HTERT RPE-1 (cell line): ENCODE measurements around the gene ANKRD35.

Source experiments
- in situ Hi-C: fragments of 300-500 bp; cut with MboI; formaldehyde crosslinking; loops from 4 replicates; pipeline ENCODE4 v1.14.3; 2020; ENCODE audit warnings: low sequenced_read_pairs

ANKRD35 gene

DNA sequence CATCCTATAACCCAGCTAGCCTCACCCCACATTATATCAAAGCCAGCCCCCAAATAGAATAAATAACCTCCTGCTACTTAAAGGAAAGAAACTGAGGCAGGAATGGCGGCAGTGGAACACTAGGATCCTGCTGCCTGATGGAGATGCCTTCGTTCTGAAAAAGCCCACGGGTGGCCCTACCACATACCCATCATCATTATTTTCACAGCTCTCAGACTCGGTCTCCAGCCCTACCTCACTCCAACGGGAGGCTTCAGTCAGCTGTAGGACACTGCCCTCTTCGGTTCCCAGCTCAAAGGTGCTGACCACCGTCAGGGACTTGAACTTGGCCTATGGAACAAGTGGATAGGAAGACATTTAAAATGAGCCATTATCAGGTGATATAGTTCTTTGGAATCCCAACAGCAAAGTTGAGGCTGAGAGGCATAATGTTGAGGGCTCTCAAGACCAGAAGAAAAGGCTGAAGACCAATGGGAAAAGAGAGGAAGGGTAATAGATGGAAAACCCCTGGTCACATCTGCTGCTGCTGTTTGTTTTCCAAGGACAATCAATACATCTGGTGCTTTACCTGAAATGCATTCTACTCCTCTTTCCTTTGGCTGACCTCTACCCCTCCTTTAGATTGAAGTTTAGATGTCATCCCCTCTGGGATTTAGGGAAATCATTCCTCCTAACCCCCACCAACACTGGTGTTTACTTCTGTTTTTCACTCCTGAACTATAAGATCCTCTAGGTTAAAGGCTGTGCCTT lies 7.8 kb upstream of the ANKRD35 start:
- in situ Hi-C loops: no loop called here

DNA sequence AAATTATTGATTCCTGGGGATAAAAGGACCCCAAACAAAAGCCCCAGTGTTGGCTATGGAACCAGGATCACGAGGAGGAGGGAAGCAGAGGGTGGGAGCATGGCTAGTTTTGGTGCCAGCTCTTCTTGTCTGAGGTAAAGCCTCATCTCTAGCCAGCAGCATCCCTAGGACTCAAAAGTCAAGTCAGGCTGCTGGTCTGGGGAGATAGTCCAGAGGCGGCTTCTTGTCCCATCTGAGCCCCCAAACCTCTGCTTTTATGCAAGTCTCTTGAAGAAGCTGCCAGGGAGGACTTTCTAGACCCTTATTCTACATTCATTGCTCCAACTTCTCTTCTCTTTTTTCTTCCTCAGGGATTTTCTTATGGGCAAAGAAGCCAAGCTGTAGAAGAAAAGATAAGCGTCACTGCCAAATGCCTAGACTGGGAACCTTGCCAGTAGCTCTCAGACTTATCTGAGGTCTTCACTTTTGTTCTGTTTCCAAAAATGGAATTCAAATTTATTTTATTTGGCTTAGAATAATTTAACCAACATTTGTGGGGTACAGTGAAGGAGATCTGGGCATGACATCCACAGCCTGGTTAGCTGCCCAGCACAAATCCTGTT lies 6.9 kb upstream of the ANKRD35 start:
- in situ Hi-C loops: no loop called here

- in situ Hi-C loops: no loop called here
Measured at GRCh38 chr1:145891587-145892485, 6.2 kb upstream of the ANKRD35 start.

GRCh38 chr1:145891143-145891542 lies 5.5 kb upstream of the ANKRD35 start:
- in situ Hi-C loops: no loop called here

DNA sequence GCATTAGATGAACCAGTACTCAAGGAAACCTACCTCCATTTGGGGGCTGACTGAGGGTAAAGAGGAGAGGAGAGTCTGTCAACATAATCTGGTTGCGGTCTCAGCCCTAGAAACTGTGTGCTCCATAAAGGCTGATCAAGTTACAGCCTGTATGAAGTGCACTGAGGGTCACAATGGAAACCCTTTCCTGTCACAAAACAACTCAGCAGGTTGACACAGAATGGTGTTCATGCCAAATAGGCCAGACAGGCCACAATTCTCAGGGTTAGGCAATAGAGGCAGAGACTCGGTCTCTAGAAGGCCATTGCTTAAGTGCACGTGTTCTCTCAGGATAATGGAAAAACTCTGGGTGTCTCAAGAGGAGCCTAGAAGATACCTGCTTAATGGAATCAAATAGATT lies 4.1 kb upstream of the ANKRD35 start:
- in situ Hi-C loops: no loop called here

- in situ Hi-C loops: no loop called here
Measured at GRCh38 chr1:145887631-145888030, 2.0 kb upstream of the ANKRD35 start.

DNA sequence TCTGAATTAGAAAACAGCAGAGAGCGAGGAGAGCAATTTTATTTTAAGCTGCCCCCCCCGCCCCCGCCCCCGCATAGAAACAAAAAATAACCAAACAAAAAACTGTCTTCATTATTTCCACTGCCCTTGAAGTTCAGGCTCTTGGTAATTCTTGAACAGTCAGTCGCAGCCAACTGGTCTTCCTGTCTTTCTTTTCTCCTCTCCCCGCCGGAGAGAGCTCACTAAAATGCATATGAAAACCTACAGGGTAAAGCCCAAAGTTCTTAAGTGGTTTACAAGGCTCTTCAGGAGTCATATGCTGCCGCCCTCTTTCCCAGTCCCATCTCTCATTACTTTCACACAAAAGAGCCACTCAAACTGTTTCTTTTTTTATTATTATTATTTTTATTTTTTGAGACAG lies 1.1 kb upstream of the ANKRD35 start:
- in situ Hi-C loops: no loop called here

- in situ Hi-C loops: no loop called here
Measured at GRCh38 chr1:145886390-145886789, 724 bp upstream of the ANKRD35 start.

GRCh38 chr1:145884675-145885074 lies 991 bp downstream of the ANKRD35 start:
- in situ Hi-C loops: no loop called here

GRCh38 chr1:145879775-145880174 lies 5.9 kb downstream of the ANKRD35 start:
- in situ Hi-C loops: no loop called here

DNA sequence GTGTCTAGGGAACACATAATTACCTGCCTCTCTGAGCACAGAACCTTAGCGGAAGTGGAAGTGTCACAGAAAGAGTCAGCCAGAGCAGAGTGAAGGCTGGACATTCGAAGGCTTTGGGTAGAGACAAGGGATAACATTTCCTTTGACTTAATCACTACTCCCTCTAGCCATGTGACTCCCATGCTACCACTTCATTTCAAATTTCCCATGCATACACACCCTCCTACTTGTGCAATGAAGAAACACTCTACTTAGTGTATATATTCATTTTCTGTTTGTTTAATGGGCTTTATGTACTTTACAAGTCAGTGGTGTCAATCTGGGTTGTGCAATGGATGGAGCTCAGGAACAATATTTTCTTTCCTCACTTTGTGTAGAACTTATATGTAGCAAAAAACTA lies 6.9 kb downstream of the ANKRD35 start:
- in situ Hi-C loops: no loop called here

DNA sequence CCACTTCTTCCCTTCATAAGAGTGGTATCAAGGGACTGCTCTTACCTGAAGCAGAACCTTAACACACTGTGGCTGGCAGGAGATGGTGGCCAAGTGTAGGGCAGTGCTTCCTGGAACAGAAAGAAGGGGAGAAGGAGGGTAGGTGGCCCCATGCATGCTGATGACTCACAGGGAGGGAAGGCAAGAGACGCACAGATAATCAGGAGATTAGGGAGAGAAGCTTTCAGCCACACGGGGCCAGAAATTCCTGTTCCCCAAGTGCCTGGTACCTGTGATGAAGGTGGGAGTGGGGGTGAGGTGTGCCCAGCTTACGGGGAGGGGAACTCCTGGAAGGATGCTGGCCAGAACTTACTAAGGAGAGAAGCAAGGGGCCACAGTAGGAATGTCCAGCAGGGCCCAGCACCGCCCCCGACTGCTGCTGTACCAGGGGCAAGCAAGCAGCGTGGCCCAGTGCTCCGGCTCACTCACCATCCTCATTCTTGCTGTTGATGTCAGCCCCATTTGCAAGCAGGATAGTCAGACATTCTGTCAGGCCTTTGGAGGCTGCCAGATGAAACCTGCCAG lies 7.7 kb downstream of the ANKRD35 start:
- in situ Hi-C loops: no loop called here

- in situ Hi-C loops: no loop called here
Measured at GRCh38 chr1:145874646-145875045, 11.0 kb downstream of the ANKRD35 start.

- in situ Hi-C loops: no loop called here
Measured at GRCh38 chr1:145871994-145872924, 13.4 kb downstream of the ANKRD35 start.

GRCh38 chr1:145868232-145868631 lies 17.4 kb downstream of the ANKRD35 start:
- in situ Hi-C loops: no loop called here

DNA sequence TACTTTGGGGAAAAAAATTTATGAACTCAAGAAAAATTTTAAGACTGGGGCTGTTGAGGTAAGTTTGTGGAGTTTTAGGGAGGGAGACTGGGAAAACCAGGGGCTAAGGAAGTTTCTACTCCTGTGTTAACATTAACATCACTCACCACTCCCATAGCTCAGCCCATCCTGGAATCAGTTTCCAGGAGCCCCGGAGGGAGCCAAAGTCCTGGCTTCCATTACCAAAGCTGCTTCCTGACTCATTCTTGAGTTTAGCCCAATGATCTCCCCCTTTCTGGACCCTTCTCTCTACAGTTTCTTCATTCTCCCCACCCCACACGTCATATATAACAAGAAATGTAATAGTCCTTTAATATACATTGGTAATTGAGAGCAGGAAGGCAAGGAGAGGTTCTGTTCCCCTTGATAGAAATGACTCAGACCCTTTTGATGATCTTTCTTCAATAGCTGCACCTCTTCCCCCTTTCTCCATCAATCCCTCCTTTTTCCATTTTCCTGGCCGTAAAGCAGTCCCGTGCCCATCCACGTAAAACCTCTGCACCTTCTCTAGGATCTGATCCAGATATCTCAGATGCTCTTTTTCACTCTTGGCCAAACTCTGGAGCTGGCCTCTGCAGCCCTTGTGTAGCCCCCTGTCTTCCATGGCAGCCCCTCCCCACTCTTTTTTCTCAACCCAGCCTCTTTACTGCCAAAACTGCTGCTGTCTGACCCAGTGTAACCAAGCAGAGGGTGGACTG lies 22.2 kb downstream of the ANKRD35 start:
- in situ Hi-C loops: no loop called here

GRCh38 chr1:145859491-145860023 lies 26.1 kb downstream of the ANKRD35 start:
- in situ Hi-C loops: no loop called here

DNA sequence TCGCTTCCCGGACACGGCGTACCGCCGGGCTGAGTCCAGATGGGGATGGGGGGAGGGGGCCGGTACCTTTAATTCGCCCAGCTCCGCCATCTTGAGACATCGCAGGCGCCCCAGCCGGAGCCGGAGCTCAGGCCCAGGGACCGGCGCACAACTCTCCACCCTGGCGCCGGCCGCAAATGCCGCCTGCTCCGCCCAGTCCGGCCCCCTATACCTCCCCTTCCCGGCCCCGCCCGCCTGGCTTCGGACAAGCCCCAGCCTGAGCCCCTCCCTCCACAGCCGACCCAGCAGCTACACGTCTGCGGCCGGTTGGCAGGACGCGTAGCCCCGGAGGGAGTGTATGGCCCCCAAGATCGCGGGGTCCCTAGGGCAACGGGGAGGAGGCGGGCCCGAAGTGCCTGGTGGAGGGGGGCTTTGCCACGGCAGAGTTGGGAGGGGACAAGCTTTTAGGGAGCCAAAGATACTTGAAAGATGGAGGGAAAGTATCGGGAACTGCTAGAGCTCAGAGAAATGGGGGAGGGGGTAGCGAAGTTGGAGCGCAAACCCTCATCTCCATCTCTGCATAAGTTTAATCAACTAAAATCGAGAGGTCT lies 26.7 kb downstream of the ANKRD35 start, which contains the start of gene PIAS3:
PIAS3 (minus strand) TSS at position 181 of the 590 bp plus-strand sequence; CDS start at position 90, 91 bp downstream.
- in situ Hi-C loops: no loop called here
